ENCODE results near the gene SRD5A1.

SRD5A1 gene

GRCh38 chr5:6700074-6700684 is 66.9 kb downstream of the SRD5A1 start:
- in situ Hi-C loops (cut with HindIII; ENCODE audit: low pct_ligation_motif_present, low sequenced_read_pairs), result no loop called here

GRCh38 chr5:6700685-6701355 is 67.6 kb downstream of the SRD5A1 start:
- in situ Hi-C loops (cut with HindIII; ENCODE audit: low pct_ligation_motif_present, low sequenced_read_pairs), result no loop called here
- no peaks in the 10 kb centered on the region for H3K36me3 ChIP-seq (replicated peaks)
- DNase-seq, result no peak
- TF ChIP-seq CTCF (IDR thresholded peaks at IDR 0.05; ENCODE audit: low read depth, low read length, missing control alignments), result no peak
- no peak overlapping the region for H3K4me3 ChIP-seq (ENCODE audit: low read depth, low read length)
- no peaks in the 10 kb centered on the region for H3K27me3 ChIP-seq (replicated peaks)
- H3K27ac ChIP-seq, result no peak overlapping the region

More at GRCh38 chr5:6700074-6700684, 66.9 kb downstream of the SRD5A1 start:
- Histone ChIP-seq H3K36me3 (replicated peaks) (no peaks in the 10 kb centered on the region), H3K27ac (no peak overlapping the region), H3K4me3 (ENCODE audit: low read depth, low read length) (no peak overlapping the region), H3K27me3 (replicated peaks) (no peaks in the 10 kb centered on the region)
- DNase-seq, result no peak
- no peak for TF ChIP-seq CTCF (IDR thresholded peaks at IDR 0.05; ENCODE audit: low read depth, low read length, missing control alignments)

- no peak overlapping the region for H3K27ac ChIP-seq
- H3K36me3 ChIP-seq (replicated peaks), result no peaks in the 10 kb centered on the region
- in situ Hi-C loops (cut with HindIII; ENCODE audit: low pct_ligation_motif_present, low sequenced_read_pairs), result no loop called here
- H3K4me3 ChIP-seq (ENCODE audit: low read depth, low read length), result no peak overlapping the region
- no peaks in the 10 kb centered on the region for H3K27me3 ChIP-seq (replicated peaks)
- DNase-seq, result no peak
- TF ChIP-seq CTCF (IDR thresholded peaks at IDR 0.05; ENCODE audit: low read depth, low read length, missing control alignments), result no peak
Observed at GRCh38 chr5:6701491-6701890, 68.3 kb downstream of the SRD5A1 start.

- no peaks in the 10 kb centered on the region for H3K36me3 ChIP-seq (replicated peaks)
- H3K27ac ChIP-seq, result no peak overlapping the region
- H3K27me3 ChIP-seq (replicated peaks), result no peaks in the 10 kb centered on the region
- H3K4me3 ChIP-seq (ENCODE audit: low read depth, low read length), result no peak overlapping the region
- no peak for TF ChIP-seq CTCF (IDR thresholded peaks at IDR 0.05; ENCODE audit: low read depth, low read length, missing control alignments)
- no peak for DNase-seq
- in situ Hi-C loops (cut with HindIII; ENCODE audit: low pct_ligation_motif_present, low sequenced_read_pairs), result no loop called here
Observed at GRCh38 chr5:6702633-6703032, 69.4 kb downstream of the SRD5A1 start.

- no peak overlapping the region for H3K4me3 ChIP-seq (ENCODE audit: low read depth, low read length)
- no peak for TF ChIP-seq CTCF (IDR thresholded peaks at IDR 0.05; ENCODE audit: low read depth, low read length, missing control alignments)
- H3K27ac ChIP-seq, result no peak overlapping the region
- in situ Hi-C loops (cut with HindIII; ENCODE audit: low pct_ligation_motif_present, low sequenced_read_pairs), result no loop called here
- no peaks in the 10 kb centered on the region for H3K27me3 ChIP-seq (replicated peaks)
- no peaks in the 10 kb centered on the region for H3K36me3 ChIP-seq (replicated peaks)
- no peak for DNase-seq
Observed at GRCh38 chr5:6703806-6704205, 70.6 kb downstream of the SRD5A1 start.
